ENCODE data around the gene TTYH3.
A peak's percentile ranks its signal among the peaks of the same experiment; 100 is the strongest.
"Not testable (repeated sequence)": the region's sequence is repeated elsewhere in the genome, so short reads cannot be mapped to it uniquely, and the experiment has no call there.

Gene TTYH3

DNA sequence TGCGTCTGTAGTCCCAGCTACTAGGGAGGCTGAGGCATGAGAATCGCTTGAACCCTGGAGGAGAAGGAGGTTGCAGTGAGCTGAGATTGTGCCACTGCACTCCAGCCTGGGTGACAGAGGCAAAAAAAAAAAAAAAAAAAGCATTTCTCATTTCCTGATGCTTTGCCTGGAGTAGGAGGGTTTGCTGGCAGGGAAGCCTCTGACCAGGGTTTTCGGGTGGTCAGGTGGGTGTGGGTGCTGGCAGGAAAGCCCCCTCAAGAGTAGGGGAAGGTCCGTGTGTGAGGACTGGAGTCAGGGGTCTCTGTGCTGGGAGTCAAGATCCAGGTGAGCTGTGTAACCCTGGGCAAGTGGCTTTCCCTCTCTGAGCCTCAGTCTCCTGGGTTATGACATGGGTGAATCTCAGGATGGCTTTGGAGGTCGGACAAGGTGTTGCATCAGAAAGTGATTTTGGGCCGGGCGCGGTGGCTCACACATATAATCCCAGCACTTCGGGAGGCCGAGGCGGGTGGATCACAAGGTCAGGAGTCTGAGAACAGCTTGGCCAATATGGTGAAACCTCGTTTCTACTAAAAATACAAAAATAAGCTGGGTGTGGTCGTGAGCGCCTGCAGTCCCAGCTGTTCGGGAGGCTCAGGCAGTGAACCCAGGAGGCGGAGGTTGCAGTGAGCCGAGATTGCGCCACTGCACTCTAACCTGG, 59.4 kb downstream of the TTYH3 start:
- DNase-seq (ENCODE audit: low spot score), result no peak
- TF ChIP-seq CTCF (IDR thresholded peaks at IDR 0.05; ENCODE audit: extremely low read depth, missing control alignments), result no peak

- not testable (repeated sequence) for DNase-seq (ENCODE audit: low spot score)
Observed at GRCh38 chr7:2691932-2692439, 60.2 kb downstream of the TTYH3 start.

GRCh38 chr7:2692543-2692942, 60.8 kb downstream of the TTYH3 start:
- no peak for TF ChIP-seq CTCF (IDR thresholded peaks at IDR 0.05; ENCODE audit: extremely low read depth, missing control alignments)
- no peak for DNase-seq (ENCODE audit: low spot score)

- DNase-seq (ENCODE audit: low spot score), result not testable (repeated sequence)
Observed at GRCh38 chr7:2693420-2694121, 61.8 kb downstream of the TTYH3 start.

DNA sequence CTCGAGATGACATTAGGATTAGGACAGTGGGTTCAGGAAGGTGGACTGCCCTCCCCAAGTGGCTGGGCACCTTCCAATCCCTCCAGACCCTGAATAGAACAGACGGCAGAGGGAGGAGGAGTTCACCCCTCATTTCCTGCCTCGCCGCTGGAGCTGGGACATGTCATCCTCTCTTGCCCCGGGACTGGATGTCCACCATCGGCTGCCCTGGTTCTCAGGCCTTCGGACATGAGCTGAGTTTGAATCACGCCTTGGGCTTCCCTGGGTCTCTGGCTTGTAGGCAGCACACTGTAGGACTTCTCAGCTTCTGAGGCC, 62.3 kb downstream of the TTYH3 start:
- DNase-seq (ENCODE audit: low spot score), result not testable (repeated sequence)

- no peak for TF ChIP-seq CTCF (IDR thresholded peaks at IDR 0.05; ENCODE audit: extremely low read depth, missing control alignments)
- DNase-seq (ENCODE audit: low spot score), result peak; percentile 95
Observed at GRCh38 chr7:2698581-2699288, 66.9 kb downstream of the TTYH3 start.

DNA sequence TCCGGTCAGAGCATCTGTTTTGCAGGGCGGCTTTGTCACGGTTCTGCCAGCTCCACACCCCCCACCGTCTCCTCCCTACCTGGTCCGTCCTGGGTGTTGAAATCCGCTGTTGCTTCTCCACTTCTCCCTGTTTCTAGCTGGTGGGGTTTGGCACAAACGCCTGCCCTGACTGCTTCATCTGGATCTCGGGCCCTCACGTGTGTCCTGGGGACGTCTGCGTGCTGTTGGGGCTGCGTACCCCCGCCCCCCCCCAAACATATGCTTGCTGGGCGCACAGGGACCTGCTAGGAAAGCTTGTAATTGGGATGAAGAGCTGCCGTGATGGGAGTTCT, 67.5 kb downstream of the TTYH3 start:
- no peak for DNase-seq (ENCODE audit: low spot score)
- no peak for TF ChIP-seq CTCF (IDR thresholded peaks at IDR 0.05; ENCODE audit: extremely low read depth, missing control alignments)

DNA sequence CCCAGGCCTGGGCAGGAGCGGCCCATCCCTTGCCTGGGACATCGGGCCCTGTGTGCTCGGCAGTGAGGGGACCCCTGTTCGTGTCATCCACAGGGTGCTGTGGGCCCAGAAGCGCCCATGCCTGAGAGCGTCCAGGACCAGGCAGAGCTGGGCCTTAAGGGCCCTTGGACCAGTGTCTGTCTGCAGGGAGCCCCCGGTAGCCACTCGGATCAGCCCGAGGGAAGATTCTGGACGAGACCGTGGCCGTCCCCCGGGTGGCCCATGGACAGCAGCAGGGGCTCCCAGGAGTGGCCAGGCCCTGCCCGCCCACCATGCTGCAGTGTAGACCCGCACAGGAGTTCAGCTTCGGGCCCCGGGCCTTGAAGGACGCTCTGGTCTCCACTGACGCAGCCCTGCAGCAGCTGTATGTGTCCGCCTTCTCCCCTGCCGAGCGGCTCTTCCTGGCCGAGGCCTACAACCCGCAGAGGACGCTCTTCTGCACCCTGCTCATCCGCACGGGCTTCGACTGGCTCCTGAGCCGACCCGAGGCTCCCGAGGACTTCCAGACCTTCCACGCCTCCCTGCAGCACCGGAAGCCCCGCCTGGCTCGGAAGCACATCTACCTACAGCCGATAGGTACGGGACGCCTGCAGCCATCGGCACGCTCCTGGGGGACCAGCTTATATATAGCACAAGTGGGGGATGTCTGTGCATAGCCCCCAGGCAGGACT, 68.5 kb downstream of the TTYH3 start:
- DNase-seq (ENCODE audit: low spot score), result no peak
- TF ChIP-seq CTCF (IDR thresholded peaks at IDR 0.05; ENCODE audit: extremely low read depth, missing control alignments), result no peak
